Measurements from ENCODE around the gene NUDT22. TPM values are rescaled to one million over a fixed set of nuclear protein-coding genes. Genes with fewer than 3 reads are reported as not detected.

The NUDT22 gene
- total and polyA plus RNA-seq, 2 of the 8 experiments (the other 6 are each of a cell fraction or from before 2014, with no cell fraction given), result 43.4 to 69.0 TPM

GRCh38 chr11:64258356-64258755, 32.3 kb downstream of the NUDT22 start:
- Histone ChIP-seq H2BK12ac (ENCODE audit: low read depth, low read length) (no peak overlapping the region), H3K56ac (replicated peaks; ENCODE audit: insufficient read length, low read depth, low read length) (no peak overlapping the region), H2AFZ (ENCODE audit: low read length) (no peak overlapping the region), H3K36me3 (ENCODE audit: control insufficient read depth in 2 of 4, insufficient read depth in 4 of 4, low read length in 3 of 4) (peaks cover 21 to 79% (median 42%) of the 10 kb centered on the region in 4 experiments), H3K9me3 (ENCODE audit: insufficient read depth in 2 of 2, low read depth in 1 of 2, low read length in 1 of 2) (no peaks in the 10 kb centered on the region), H3K23ac (ENCODE audit: insufficient read length) (no peak overlapping the region), H4K8ac (ENCODE audit: extremely low read depth, insufficient read depth, low read length) (no peak overlapping the region), H2AK5ac (ENCODE audit: low read depth, low read length) (no peak overlapping the region), H3K4me3 (ENCODE audit: extremely low read depth in 1 of 4, insufficient read depth in 2 of 4, low read depth in 3 of 4, low read length in 4 of 4) (no peak overlapping the region), H3K9ac (replicated peaks in 1 of 4; ENCODE audit: extremely low read depth in 1 of 4, low read depth in 3 of 4, low read length in 3 of 4) (no peak overlapping the region), H3K4me2 (ENCODE audit: insufficient read depth in 1 of 2, low read depth in 2 of 2, low read length in 2 of 2) (no peak overlapping the region), H2BK15ac (ENCODE audit: low read length) (no peak overlapping the region), H2BK5ac (ENCODE audit: low read depth, low read length) (no peak overlapping the region), H2BK20ac (ENCODE audit: low read length) (no peak overlapping the region), H4K5ac (ENCODE audit: insufficient read length, low read depth, low read length) (no peak overlapping the region), H3K27ac (ENCODE audit: low read depth, low read length) (no peak overlapping the region), H3K79me2 (ENCODE audit: control insufficient read depth in 1 of 2, insufficient read depth in 2 of 2, low read length in 2 of 2) (peaks cover 0 to 7% of the 10 kb centered on the region in 2 experiments; a peak in 1 of 4 replicates), H3K27me3 (replicated peaks in 1 of 4; ENCODE audit: control insufficient read depth in 3 of 4, extremely low read depth in 1 of 4, insufficient read depth in 3 of 4, low read length in 3 of 4) (no peaks in the 10 kb centered on the region), H2BK120ac (replicated peaks; ENCODE audit: low read depth, low read length) (no peak overlapping the region), H4K20me1 (replicated peaks in 1 of 2; ENCODE audit: control insufficient read depth in 1 of 2, insufficient read depth in 2 of 2, low read length in 2 of 2) (peaks cover 4 to 25% of the 10 kb centered on the region in 2 experiments), H4K91ac (replicated peaks; ENCODE audit: insufficient read length, low read length) (no peak overlapping the region), H3K14ac (ENCODE audit: insufficient read length) (no peak overlapping the region), H3K23me2 (ENCODE audit: low read depth, low read length) (no peaks in the 10 kb centered on the region), H3K18ac (ENCODE audit: extremely low read depth, low read length) (no peak overlapping the region), H3K4me1 (replicated peaks in 1 of 4; ENCODE audit: control insufficient read depth in 3 of 4, insufficient read depth in 4 of 4, low read length in 3 of 4) (peaks cover 0 to 2% (median 0%) of the 10 kb centered on the region in 4 experiments; a peak in 4 of 7 replicates), H3K4ac (replicated peaks; ENCODE audit: insufficient read length, low read depth, low read length) (no peak overlapping the region), H3K79me1 (ENCODE audit: low read depth, low read length) (peaks cover 1% of the 10 kb centered on the region; the same call in 1 of the 2 replicates)
- POLR2A ChIA-PET (ENCODE audit: partially characterized antibody), result interaction anchor here (0.8 to 7.1 kb wide), 8 partner anchors 8 to 53 kb away, joined by 3 to 101 read pairs (median 4); partner anchors contain the start of gene PPP1R14B
- no peak for TF ChIP-seq SIN3A (conservative IDR thresholded peaks at IDR 0.05 in 1 of 2, IDR thresholded peaks at IDR 0.05 in 1 of 2; ENCODE audit: low read depth in 1 of 2, low read length in 2 of 2)
- TF ChIP-seq TEAD4 (IDR thresholded peaks at IDR 0.05; ENCODE audit: low read depth, low read length), result no peak
- no peak for TF ChIP-seq GABPA (IDR thresholded peaks at IDR 0.05; ENCODE audit: borderline replicate concordance, insufficient read depth, low read length)
- no peak for TF ChIP-seq CTCF (IDR thresholded peaks at IDR 0.05; ENCODE audit: control extremely low read depth in 1 of 3, insufficient read depth in 1 of 3, low read depth in 1 of 3, low read length in 3 of 3)
- no peak for TF ChIP-seq BRCA1 (IDR thresholded peaks at IDR 0.05; ENCODE audit: low read depth, low read length)
- TF ChIP-seq CREB1 (IDR thresholded peaks at IDR 0.05), result no peak
- TF ChIP-seq HDAC2 (IDR thresholded peaks at IDR 0.05; ENCODE audit: borderline replicate concordance in 1 of 2, low read depth in 2 of 2, low read length in 2 of 2), result no peak
- no peak for TF ChIP-seq KDM1A (IDR thresholded peaks at IDR 0.05; ENCODE audit: borderline replicate concordance, low read length)
- TF ChIP-seq CBX8 (IDR thresholded peaks at IDR 0.05; ENCODE audit: borderline replicate concordance, low read depth, low read length), result no peak
- TF ChIP-seq KDM4A (IDR thresholded peaks at IDR 0.05; ENCODE audit: low read depth, low read length, severe bottlenecking), result no peak
- CTCF ChIA-PET (ENCODE audit: partially characterized antibody), result interaction anchor here (1.0 to 5.9 kb wide), 4 partner anchors 7 to 82 kb away, joined by 3 to 62 read pairs (median 8); no protein-coding TSS in a partner anchor
- WGBS, 2 experiments (ENCODE audit: extremely low coverage in 1 of 2, insufficient coverage in 1 of 2, insufficient read length in 1 of 2, insufficient replicate concordance in 2 of 2, low coverage in 1 of 2, low lambda C conversion rate in 2 of 2, missing lambda C conversion rate in 1 of 2), result 85% methylated on average over 17 of the region's 24 CpGs; no CpG with 5 or more reads in 1 of the 2 experiments
- DNase-seq (ENCODE audit: low read depth in 1 of 2, low spot score in 2 of 2) (no peak), FAIRE-seq (no peak)

Measured in H1 (cell line).